DOHH2 (cell line): Measurements from ENCODE around the gene RNF20.

Source experiments
- H3F3A ChIP-seq: fragments of 200-600 bp; sonication (generic), shearing (Covaris generic); 2 replicates; pipeline ENCODE4 v1.6.0; 2016; ENCODE audit warnings: antibody characterized with exemption, mild to moderate bottlenecking; ENCODE audit not compliant: control insufficient read depth, insufficient read depth
- H3K27ac ChIP-seq: fragments of 200-600 bp; sonication (generic); 2 replicates; pipeline ENCODE4 v1.5.1; 2014; ENCODE audit warnings: low read depth, mild to moderate bottlenecking, low read length, moderate library complexity
- H3K27me3 ChIP-seq: fragments of 200-600 bp; sonication (generic); 2 replicates; pipeline ENCODE4 v1.6.1; 2014; ENCODE audit warnings: mild to moderate bottlenecking, low read length, mixed read lengths; ENCODE audit not compliant: control insufficient read depth
- H3K36me3 ChIP-seq: fragments of 200-600 bp; sonication (generic); 2 replicates; pipeline ENCODE4 v1.6.1; 2014; ENCODE audit warnings: mild to moderate bottlenecking, low read length, moderate library complexity, mixed read lengths; ENCODE audit not compliant: control insufficient read depth
- H3K4me1 ChIP-seq: fragments of 200-600 bp; sonication (generic); 2 replicates; pipeline ENCODE4 v1.6.1; 2014; ENCODE audit warnings: mild to moderate bottlenecking, low read length, mixed read lengths; ENCODE audit not compliant: control insufficient read depth
- H3K4me2 ChIP-seq: fragments of 200-600 bp; sonication (generic); 2 replicates; pipeline ENCODE4 v1.6.0; 2014; ENCODE audit warnings: mild to moderate bottlenecking, low read length, moderate library complexity
- H3K4me3 ChIP-seq: fragments of 200-600 bp; sonication (generic); 2 replicates; pipeline ENCODE4 v1.5.1; 2014; ENCODE audit warnings: mild to moderate bottlenecking, low read length, mixed read lengths
- H3K79me2 ChIP-seq: fragments of 200-600 bp; sonication (generic); 2 replicates; pipeline ENCODE4 v1.6.1; 2014; ENCODE audit warnings: mild to moderate bottlenecking, low read length, mixed read lengths; ENCODE audit not compliant: control insufficient read depth
- H3K9me2 ChIP-seq: fragments of 200-600 bp; sonication (generic); replicated peaks from 2 replicates; pipeline ENCODE4 v1.6.1; 2014; ENCODE audit warnings: mild to moderate bottlenecking, low read length, mixed read lengths; ENCODE audit not compliant: control insufficient read depth
- H3K9me3 ChIP-seq: fragments of 200-600 bp; sonication (generic); 2 replicates; pipeline ENCODE4 v1.6.1; 2014; ENCODE audit warnings: antibody characterized with exemption, low read length, mixed read lengths; ENCODE audit not compliant: control insufficient read depth, insufficient read depth
- H4K20me1 ChIP-seq: fragments of 200-600 bp; sonication (generic); 2 replicates; pipeline ENCODE4 v1.6.0; 2014; ENCODE audit warnings: low read depth, mild to moderate bottlenecking, antibody characterized with exemption, low read length, moderate library complexity; ENCODE audit not compliant: control insufficient read depth, insufficient read depth
- CTCF ChIP-seq: fragments of 200-600 bp; sonication (generic); IDR thresholded peaks from one replicate; pipeline ENCODE4 v1.5.1; 2014; ENCODE audit warnings: antibody characterized with exemption, mild to moderate bottlenecking, low read depth, low read length; ENCODE audit not compliant: poor library complexity, severe bottlenecking
- EZH2phosphoT487 ChIP-seq: fragments of 200-600 bp; sonication (generic); IDR thresholded peaks from 2 replicates; pipeline ENCODE4 v1.6.1; 2017; ENCODE audit warnings: borderline replicate concordance, mild to moderate bottlenecking, antibody characterized with exemption, low read length, moderate library complexity, mixed read lengths

Gene RNF20

GRCh38 chr9:101498323-101498722 is 35.3 kb upstream of the RNF20 start:
- no peaks in the 10 kb centered on the region for H3K36me3 ChIP-seq
- no peak overlapping the region for H3K4me3 ChIP-seq
- H4K20me1 ChIP-seq: no peaks in the 10 kb centered on the region
- no peak overlapping the region for H3K4me2 ChIP-seq
- H3K27me3 ChIP-seq: peaks cover 7% of the 10 kb centered on the region; the same call in 1 of the 2 replicates
- TF ChIP-seq EZH2phosphoT487 (no peak), CTCF (no peak)
- H3F3A ChIP-seq: no peaks in the 10 kb centered on the region; the same call in 1 of the 2 replicates
- H3K27ac ChIP-seq: no peak overlapping the region
- H3K9me3 ChIP-seq: no peaks in the 10 kb centered on the region
- no peaks in the 10 kb centered on the region for H3K9me2 ChIP-seq
- H3K4me1 ChIP-seq: no peaks in the 10 kb centered on the region
- no peaks in the 10 kb centered on the region for H3K79me2 ChIP-seq

GRCh38 chr9:101504188-101504587 is 29.5 kb upstream of the RNF20 start:
- Histone ChIP-seq H3K9me2 (no peaks in the 10 kb centered on the region), H3K79me2 (no peaks in the 10 kb centered on the region), H3K4me1 (no peaks in the 10 kb centered on the region), H3K27ac (no peak overlapping the region), H4K20me1 (no peaks in the 10 kb centered on the region), H3K36me3 (no peaks in the 10 kb centered on the region), H3K4me2 (no peak overlapping the region), H3K4me3 (no peak overlapping the region), H3K9me3 (no peaks in the 10 kb centered on the region), H3K27me3 (peaks cover 9% of the 10 kb centered on the region; the same call in 1 of the 2 replicates), H3F3A (no peaks in the 10 kb centered on the region)
- TF ChIP-seq EZH2phosphoT487 (no peak), CTCF (no peak)

GRCh38 chr9:101508211-101508610 is 25.4 kb upstream of the RNF20 start:
- Histone ChIP-seq H4K20me1 (no peaks in the 10 kb centered on the region), H3F3A (no peaks in the 10 kb centered on the region), H3K27ac (no peak overlapping the region), H3K36me3 (no peaks in the 10 kb centered on the region), H3K9me2 (no peaks in the 10 kb centered on the region), H3K4me3 (no peak overlapping the region), H3K4me1 (peaks cover 5% of the 10 kb centered on the region), H3K9me3 (no peaks in the 10 kb centered on the region), H3K27me3 (0 out of 2 replicates have a peak, but pooled peaks cover 3% of the 10 kb centered on the region), H3K4me2 (no peak overlapping the region), H3K79me2 (no peaks in the 10 kb centered on the region)
- TF ChIP-seq CTCF (no peak), EZH2phosphoT487 (no peak)
